ENCODE results near the gene FMNL3.
A peak's percentile ranks its signal among the peaks of the same experiment; 100 is the strongest.

The FMNL3 gene

GRCh38 chr12:49674318-49674981 lies 32.8 kb downstream of the FMNL3 start:
- DNase-seq: no peak

DNA sequence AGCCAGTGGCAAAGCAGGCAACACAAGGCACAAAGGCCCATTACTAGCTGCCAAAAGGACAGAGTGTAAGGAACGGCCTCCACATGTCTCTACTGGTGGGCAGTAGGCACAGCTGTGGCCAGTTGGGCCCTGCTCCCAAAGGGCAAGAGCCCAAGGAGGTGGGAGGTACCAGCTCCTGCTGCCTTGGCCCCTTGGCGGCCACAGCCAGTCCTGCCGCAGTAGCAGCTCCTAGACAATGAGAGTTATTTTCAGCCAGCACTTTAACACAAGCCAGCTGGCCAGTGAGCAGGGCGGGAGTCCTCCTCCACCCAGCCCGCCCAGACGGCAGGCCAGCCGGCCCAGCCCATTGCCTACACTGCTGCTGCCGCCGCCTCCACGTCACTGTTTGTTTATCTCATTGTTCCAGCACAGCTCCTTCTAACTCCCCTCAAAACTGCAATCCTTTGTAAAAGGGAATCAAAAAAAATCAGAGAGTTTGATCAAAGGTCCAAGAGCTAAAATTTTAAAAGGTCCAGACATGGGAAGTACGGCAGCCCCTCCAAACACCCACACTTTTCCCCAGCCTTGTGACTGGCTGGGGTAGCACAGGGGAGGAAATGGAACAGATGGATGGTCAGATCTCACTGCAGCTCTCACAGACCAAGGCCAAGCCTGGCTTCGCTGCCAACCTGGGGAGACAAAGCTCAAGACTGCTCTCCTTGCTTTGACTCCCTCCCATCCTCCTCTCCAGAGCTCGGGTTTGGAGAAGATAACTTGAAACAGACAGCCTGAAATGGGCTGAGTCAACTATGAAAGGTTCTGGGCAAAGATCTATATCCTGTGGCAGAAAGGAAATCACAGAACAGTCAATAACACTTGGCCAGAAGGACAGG lies 33.5 kb downstream of the FMNL3 start:
- DNase-seq: peak; percentile 32

GRCh38 chr12:49672301-49673217 lies 34.6 kb downstream of the FMNL3 start:
- DNase-seq: no peak

- DNase-seq: peak; percentile 82
Observed at GRCh38 chr12:49671031-49671765, 36.0 kb downstream of the FMNL3 start.

- peak; percentile 37 for DNase-seq
Observed at GRCh38 chr12:49669796-49670195, 37.4 kb downstream of the FMNL3 start.

DNA sequence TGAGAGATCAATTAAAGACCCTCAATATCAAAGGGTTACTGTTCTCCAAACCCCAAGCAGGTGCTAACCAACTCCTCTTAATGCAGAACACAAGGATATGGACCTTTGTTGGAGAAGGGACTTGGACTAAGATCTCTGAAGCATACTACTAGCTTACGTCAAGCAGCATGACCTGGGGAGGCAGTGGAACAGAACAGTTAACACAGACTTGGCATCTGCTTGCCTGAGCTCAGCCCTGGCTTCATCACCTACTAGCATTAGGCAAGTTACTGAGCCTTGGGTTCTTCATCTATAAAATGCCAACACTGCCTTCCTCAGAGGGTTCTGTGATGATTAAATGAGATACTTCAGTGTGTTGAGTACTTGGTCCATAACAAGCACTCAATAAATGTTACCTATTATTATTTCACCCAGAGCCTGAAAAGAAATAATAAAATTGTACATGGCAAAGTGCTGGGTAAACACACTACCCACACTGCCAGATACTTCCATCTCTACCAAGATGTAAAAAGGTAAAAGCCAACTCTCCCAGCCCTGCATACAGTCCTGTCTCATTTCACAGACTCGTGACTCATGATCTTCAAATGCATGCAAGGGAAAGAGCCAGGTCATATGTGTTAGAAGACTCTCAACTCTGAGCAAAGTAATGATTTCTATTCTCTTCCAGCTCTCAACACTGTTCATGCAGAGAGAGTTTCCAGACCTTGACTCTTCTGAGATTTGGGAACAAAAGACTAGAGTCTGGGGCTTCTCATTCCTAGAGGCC lies 39.7 kb downstream of the FMNL3 start:
- no peak for DNase-seq

DNA sequence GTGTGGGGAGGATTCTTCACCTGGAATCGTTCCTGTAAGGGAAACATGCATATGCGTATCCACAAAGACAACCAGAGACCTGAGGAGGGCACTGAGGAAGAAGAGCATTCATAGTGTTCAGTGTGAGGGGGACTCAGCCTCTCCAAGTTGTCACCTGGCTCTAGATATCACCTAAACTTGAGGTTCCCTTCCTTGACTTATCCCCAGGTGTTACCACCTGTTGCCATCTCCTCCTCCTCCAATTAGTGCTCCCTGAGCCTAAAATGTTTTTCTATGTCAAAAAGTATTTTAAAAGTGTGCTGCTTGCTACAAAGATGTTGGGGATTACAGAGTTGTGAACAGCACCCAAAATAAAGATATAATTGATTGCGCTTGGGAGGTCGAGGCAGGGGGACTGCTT lies 41.0 kb downstream of the FMNL3 start:
- DNase-seq: no peak

DNA sequence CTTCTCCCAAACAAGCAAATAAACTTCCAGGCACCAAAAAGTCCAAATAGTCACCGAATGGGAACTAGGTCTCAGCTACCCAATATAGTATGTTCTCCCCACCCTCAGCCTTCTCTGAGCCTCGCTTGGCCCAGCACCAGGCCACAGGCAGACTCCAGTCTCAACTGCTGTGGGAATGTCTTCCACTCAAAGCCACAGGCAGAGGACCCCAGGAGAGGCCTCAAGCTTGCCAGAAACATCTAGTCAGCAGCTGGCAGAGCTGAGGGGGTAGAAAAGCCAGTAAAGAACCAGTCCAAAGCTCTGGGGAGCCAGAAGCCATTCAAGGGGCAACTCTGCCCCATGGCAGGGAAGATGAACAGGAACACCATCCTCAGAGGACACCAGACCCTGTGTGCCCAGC lies 41.8 kb downstream of the FMNL3 start:
- no peak for DNase-seq

GRCh38 chr12:49664591-49665239 lies 42.5 kb downstream of the FMNL3 start:
- DNase-seq: no peak

- DNase-seq: no peak
Observed at GRCh38 chr12:49664167-49664566, 43.0 kb downstream of the FMNL3 start.

GRCh38 chr12:49662998-49663843 lies 44.0 kb downstream of the FMNL3 start:
- DNase-seq: peak; percentile 88

DNA sequence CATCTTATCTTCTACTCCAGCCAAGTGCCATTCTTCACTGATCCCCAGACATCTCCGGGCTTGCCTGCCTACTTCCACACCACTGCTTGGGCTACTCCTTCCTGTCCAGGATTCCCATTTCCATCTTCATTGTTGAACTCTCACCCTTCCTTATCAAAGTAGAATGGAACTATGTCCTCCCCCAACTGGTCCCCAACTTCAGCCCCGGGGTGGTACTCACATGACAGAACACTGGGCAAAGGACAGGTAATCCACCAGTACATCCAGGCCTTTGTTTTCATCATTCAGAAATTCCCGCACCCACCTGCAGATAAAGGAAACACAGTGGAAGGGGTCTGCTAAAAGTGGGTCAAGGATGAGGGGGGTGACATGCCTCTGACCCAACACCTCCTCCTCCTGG lies 45.5 kb downstream of the FMNL3 start:
- DNase-seq: no peak

DNA sequence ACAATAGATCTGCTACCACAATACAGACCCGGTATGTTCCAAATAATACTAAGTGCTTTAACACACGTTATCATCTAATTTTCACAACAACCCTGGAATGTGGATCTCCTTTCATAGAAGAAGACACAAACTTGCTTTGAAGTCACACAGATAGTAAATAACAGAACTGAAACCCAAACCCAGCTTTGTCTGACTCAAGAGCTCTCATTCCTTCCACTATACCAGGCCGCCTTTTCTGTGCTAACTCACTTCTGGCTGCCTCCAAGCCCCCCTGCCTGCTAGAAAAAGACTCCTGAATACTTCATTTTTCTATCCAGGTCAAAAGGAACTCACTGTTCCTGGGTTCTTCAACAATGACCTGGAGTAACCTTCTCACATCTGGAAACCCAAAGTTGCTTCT lies 46.0 kb downstream of the FMNL3 start:
- no peak for DNase-seq

DNA sequence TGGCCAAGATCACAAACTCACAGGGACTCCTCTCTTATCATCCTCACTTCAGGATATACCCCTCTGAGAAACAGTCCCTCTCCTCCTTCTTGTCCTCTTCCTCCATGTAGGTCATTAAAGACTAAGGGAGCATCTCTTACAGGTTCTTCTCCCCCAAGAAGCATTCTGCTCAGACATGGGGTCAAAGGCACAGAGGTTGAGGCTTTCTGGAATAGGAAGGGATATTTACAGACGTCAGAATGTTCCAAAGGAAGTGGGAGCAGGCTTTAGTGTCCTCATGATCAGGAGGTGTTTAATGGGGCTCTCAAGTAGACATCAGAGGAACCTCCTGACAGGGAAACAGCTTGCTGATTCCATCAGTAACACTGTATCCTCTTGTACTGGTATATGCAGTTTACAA lies 47.5 kb downstream of the FMNL3 start:
- no peak for DNase-seq

- DNase-seq: no peak
Observed at GRCh38 chr12:49658276-49658675, 48.9 kb downstream of the FMNL3 start.

DNA sequence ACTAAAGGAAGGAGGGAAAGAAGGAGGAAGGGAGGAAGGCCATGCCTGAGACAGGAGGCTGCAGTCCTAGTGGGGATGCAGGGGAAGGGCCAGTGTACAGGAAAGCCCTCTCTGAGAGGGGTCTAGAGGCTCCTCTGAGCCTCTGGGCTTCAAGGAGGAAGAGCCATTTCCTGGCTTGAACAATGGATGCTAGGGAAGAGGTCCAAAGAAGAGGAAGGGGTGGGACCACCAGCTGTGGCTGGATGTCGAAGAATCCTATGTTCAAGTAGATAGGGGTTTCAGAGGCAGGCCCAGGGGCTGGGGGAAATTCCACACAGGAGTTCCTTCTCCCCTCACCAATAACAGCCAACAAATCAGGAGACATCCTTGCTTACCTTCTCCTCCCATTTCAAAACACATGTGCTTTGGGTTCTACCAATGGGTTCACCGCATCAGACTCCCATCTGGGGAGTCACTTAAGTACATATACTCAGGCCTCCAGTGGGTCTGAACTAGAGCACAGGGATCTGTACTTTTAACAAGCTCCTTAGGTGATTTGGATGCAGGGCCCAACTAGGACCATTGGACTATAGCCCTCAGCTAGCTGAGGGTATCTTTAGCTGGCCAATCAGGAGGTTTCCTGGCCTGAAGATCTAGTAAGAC lies 51.5 kb downstream of the FMNL3 start:
- no peak for DNase-seq

DNA sequence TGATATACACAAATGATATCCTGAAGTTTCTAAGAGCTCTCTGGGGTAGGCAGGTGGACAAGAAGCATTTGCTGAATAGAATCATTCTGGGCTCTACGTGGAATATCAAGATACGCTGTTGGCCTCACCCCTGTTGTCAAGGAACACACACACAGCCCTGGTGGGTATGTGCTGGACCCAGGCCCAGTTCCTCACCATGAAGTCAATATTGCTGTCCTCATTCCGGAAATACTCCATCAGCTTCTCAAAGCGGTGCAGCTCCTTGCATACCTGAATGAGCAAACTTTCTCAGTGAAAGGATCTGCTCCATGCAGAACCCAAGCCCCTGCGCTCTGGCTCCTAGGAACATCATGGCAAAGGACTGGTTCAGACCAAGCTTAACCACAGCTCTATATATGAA lies 52.5 kb downstream of the FMNL3 start:
- no peak for DNase-seq

DNA sequence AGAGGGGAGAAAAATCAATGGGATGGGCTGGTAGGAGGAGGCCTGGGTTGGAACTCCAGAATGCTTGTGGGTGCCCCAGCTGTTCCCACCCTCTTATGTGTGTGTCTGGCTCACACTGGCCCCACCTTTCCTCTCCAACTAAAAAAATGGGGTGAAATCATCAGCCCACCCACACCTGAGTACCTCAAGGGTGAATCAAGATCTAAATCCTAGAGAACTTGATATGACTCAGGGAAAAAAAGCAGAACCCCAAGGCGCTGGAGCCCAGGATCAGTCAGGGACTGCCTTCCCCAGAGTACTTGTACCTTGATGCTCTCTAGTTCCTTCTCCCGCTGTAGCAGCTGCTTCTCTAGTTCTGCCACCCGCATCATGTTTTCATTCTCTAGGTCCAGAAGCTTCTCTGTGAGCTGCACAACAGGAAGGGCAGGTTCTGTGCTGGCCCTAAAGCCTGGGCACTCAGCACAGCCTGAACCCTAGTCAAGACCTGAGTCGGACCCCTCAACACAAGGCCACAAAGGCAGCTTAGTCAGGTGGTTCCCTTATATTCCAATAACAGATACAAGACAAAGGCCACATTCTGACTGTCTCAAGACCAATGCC lies 54.2 kb downstream of the FMNL3 start:
- no peak for DNase-seq

GRCh38 chr12:49651855-49652254 lies 55.4 kb downstream of the FMNL3 start:
- no peak for DNase-seq

Measured in CD4-positive, alpha-beta T cell treated with Interferon gamma for 1 hour (primary cell).